DOHH2 (cell line): Measurements from ENCODE around the gene RRP1B.

Source experiments
- H3F3A ChIP-seq: fragments of 200-600 bp; sonication (generic), shearing (Covaris generic); 2 replicates; pipeline ENCODE4 v1.6.0; 2016; ENCODE audit warnings: antibody characterized with exemption, mild to moderate bottlenecking; ENCODE audit not compliant: control insufficient read depth, insufficient read depth
- H3K27ac ChIP-seq: fragments of 200-600 bp; sonication (generic); 2 replicates; pipeline ENCODE4 v1.5.1; 2014; ENCODE audit warnings: low read depth, mild to moderate bottlenecking, low read length, moderate library complexity
- H3K27me3 ChIP-seq: fragments of 200-600 bp; sonication (generic); 2 replicates; pipeline ENCODE4 v1.6.1; 2014; ENCODE audit warnings: mild to moderate bottlenecking, low read length, mixed read lengths; ENCODE audit not compliant: control insufficient read depth
- H3K36me3 ChIP-seq: fragments of 200-600 bp; sonication (generic); 2 replicates; pipeline ENCODE4 v1.6.1; 2014; ENCODE audit warnings: mild to moderate bottlenecking, low read length, moderate library complexity, mixed read lengths; ENCODE audit not compliant: control insufficient read depth
- H3K4me1 ChIP-seq: fragments of 200-600 bp; sonication (generic); 2 replicates; pipeline ENCODE4 v1.6.1; 2014; ENCODE audit warnings: mild to moderate bottlenecking, low read length, mixed read lengths; ENCODE audit not compliant: control insufficient read depth
- H3K4me2 ChIP-seq: fragments of 200-600 bp; sonication (generic); 2 replicates; pipeline ENCODE4 v1.6.0; 2014; ENCODE audit warnings: mild to moderate bottlenecking, low read length, moderate library complexity
- H3K4me3 ChIP-seq: fragments of 200-600 bp; sonication (generic); 2 replicates; pipeline ENCODE4 v1.5.1; 2014; ENCODE audit warnings: mild to moderate bottlenecking, low read length, mixed read lengths
- H3K79me2 ChIP-seq: fragments of 200-600 bp; sonication (generic); 2 replicates; pipeline ENCODE4 v1.6.1; 2014; ENCODE audit warnings: mild to moderate bottlenecking, low read length, mixed read lengths; ENCODE audit not compliant: control insufficient read depth
- H3K9me2 ChIP-seq: fragments of 200-600 bp; sonication (generic); replicated peaks from 2 replicates; pipeline ENCODE4 v1.6.1; 2014; ENCODE audit warnings: mild to moderate bottlenecking, low read length, mixed read lengths; ENCODE audit not compliant: control insufficient read depth
- H3K9me3 ChIP-seq: fragments of 200-600 bp; sonication (generic); 2 replicates; pipeline ENCODE4 v1.6.1; 2014; ENCODE audit warnings: antibody characterized with exemption, low read length, mixed read lengths; ENCODE audit not compliant: control insufficient read depth, insufficient read depth
- H4K20me1 ChIP-seq: fragments of 200-600 bp; sonication (generic); 2 replicates; pipeline ENCODE4 v1.6.0; 2014; ENCODE audit warnings: low read depth, mild to moderate bottlenecking, antibody characterized with exemption, low read length, moderate library complexity; ENCODE audit not compliant: control insufficient read depth, insufficient read depth
- CTCF ChIP-seq: fragments of 200-600 bp; sonication (generic); IDR thresholded peaks from one replicate; pipeline ENCODE4 v1.5.1; 2014; ENCODE audit warnings: antibody characterized with exemption, mild to moderate bottlenecking, low read depth, low read length; ENCODE audit not compliant: poor library complexity, severe bottlenecking
- EZH2phosphoT487 ChIP-seq: fragments of 200-600 bp; sonication (generic); IDR thresholded peaks from 2 replicates; pipeline ENCODE4 v1.6.1; 2017; ENCODE audit warnings: borderline replicate concordance, mild to moderate bottlenecking, antibody characterized with exemption, low read length, moderate library complexity, mixed read lengths

RRP1B gene

GRCh38 chr21:43719748-43720538 is 60.6 kb downstream of the RRP1B start:
- Histone ChIP-seq H4K20me1 (peaks cover 13% of the 10 kb centered on the region), H3K79me2 (peaks cover 50% of the 10 kb centered on the region), H3K4me2 (peak overlapping the region; percentile 72), H3K27ac (peak overlapping the region; percentile 57; the same call in 1 of the 2 replicates), H3K9me3 (no peaks in the 10 kb centered on the region), H3K4me3 (peak overlapping the region; percentile 91), H3F3A (no peaks in the 10 kb centered on the region; the same call in 1 of the 2 replicates), H3K4me1 (peaks cover 66% of the 10 kb centered on the region), H3K27me3 (peaks cover 19% of the 10 kb centered on the region), H3K36me3 (peaks cover 17% of the 10 kb centered on the region), H3K9me2 (no peaks in the 10 kb centered on the region)
- TF ChIP-seq EZH2phosphoT487 (no peak), CTCF (no peak)

- Histone ChIP-seq H3K79me2 (peaks cover 51% of the 10 kb centered on the region), H3K27ac (no peak overlapping the region), H3K4me3 (peak overlapping the region; percentile 91), H3K4me1 (peaks cover 71% of the 10 kb centered on the region), H3F3A (peaks cover 3% of the 10 kb centered on the region), H3K27me3 (peaks cover 12% of the 10 kb centered on the region), H3K4me2 (peak overlapping the region; percentile 72), H4K20me1 (peaks cover 13% of the 10 kb centered on the region), H3K9me3 (no peaks in the 10 kb centered on the region), H3K36me3 (peaks cover 17% of the 10 kb centered on the region), H3K9me2 (no peaks in the 10 kb centered on the region)
- TF ChIP-seq CTCF (no peak), EZH2phosphoT487 (no peak)
Measured at GRCh38 chr21:43720539-43721166, 61.3 kb downstream of the RRP1B start.

GRCh38 chr21:43721206-43721605 is 61.8 kb downstream of the RRP1B start:
- Histone ChIP-seq H3K4me3 (no peak overlapping the region), H3K9me2 (no peaks in the 10 kb centered on the region), H3K4me1 (peaks cover 71% of the 10 kb centered on the region), H3K79me2 (peaks cover 55% of the 10 kb centered on the region), H4K20me1 (peaks cover 13% of the 10 kb centered on the region), H3K9me3 (no peaks in the 10 kb centered on the region), H3F3A (peaks cover 3% of the 10 kb centered on the region), H3K36me3 (peaks cover 17% of the 10 kb centered on the region), H3K27me3 (peaks cover 6% of the 10 kb centered on the region), H3K27ac (no peak overlapping the region), H3K4me2 (peak overlapping the region; percentile 72; the same call in 1 of the 2 replicates)
- TF ChIP-seq EZH2phosphoT487, result no peak
- TF ChIP-seq CTCF, result no peak
